Measurements from ENCODE around the gene TMEM60.

The TMEM60 gene

DNA sequence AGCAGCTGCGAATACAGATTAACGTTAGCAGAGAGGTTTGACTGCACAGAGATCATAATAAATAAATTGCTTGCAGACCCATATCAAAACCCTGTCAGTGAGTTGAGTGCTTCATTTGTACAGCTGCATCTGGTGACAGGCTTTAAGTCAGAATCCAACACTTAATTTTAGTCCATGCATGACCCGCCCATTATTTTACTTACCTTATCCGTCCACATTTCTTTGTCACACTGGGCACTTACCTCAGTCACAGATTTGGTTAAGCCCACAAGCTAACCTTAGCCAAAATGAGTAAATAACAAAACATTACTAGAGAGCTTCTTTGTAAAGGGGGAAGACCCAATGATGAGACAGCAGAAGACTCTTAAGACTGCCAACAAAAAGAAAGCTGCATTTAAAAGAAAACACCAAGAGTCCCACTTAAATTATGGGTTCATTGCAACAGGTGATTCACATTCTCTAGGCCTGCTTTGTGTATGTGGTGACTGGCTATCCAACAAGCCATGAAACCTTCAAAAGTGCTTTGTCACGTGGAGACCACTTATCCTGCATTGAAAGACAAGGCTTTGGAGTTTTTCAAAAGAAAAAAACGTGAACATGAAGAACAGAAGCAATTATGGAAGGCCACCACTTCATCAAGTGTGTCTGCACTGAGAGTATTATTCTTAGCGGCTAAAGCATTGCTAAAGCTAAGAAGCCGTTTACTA is 32.6 kb upstream of the TMEM60 start:
- no peaks in the 10 kb centered on the region for H3K36me3 ChIP-seq (ENCODE audit: control insufficient read depth, insufficient read depth, low read length)
- H3K27me3 ChIP-seq (replicated peaks; ENCODE audit: control insufficient read depth, insufficient read depth, low read length), result no peaks in the 10 kb centered on the region
- no peak for TF ChIP-seq CTCF (IDR thresholded peaks at IDR 0.05; ENCODE audit: insufficient read depth, low read length, poor library complexity, severe bottlenecking)
- H3K4me3 ChIP-seq (replicated peaks; ENCODE audit: low read depth, low read length), result no peak overlapping the region
- no peak for DNase-seq (ENCODE audit: extremely low read depth, insufficient read length)

- no peak for DNase-seq (ENCODE audit: extremely low read depth, insufficient read length)
- H3K36me3 ChIP-seq (ENCODE audit: control insufficient read depth, insufficient read depth, low read length), result no peaks in the 10 kb centered on the region
- no peaks in the 10 kb centered on the region for H3K27me3 ChIP-seq (replicated peaks; ENCODE audit: control insufficient read depth, insufficient read depth, low read length)
- H3K4me3 ChIP-seq (replicated peaks; ENCODE audit: low read depth, low read length), result no peak overlapping the region
- TF ChIP-seq CTCF (IDR thresholded peaks at IDR 0.05; ENCODE audit: insufficient read depth, low read length, poor library complexity, severe bottlenecking), result no peak
Measured at GRCh38 chr7:77827999-77828398, 29.8 kb upstream of the TMEM60 start.

DNA sequence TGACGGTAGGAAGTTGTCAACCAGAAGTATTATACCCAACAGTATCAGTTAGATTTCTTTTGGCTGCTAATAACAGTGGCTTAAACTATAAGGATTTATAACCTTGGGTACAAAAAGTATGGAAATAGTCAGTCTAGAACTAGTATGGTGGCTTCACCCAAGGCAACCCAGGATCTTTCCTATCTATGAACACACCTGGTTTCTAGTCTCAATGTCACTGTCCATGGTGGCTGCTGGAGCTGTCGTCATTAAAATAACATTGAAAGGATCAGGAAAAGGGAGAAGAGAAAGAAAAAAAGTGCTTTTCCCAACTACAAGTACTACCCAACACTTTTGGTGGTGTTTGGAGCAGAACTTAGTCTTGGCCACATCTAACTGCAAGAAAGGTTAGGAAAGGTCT is 28.1 kb upstream of the TMEM60 start:
- Histone ChIP-seq H3K27me3 (replicated peaks; ENCODE audit: control insufficient read depth, insufficient read depth, low read length) (no peaks in the 10 kb centered on the region), H3K4me3 (replicated peaks; ENCODE audit: low read depth, low read length) (no peak overlapping the region), H3K36me3 (ENCODE audit: control insufficient read depth, insufficient read depth, low read length) (no peaks in the 10 kb centered on the region)
- no peak for TF ChIP-seq CTCF (IDR thresholded peaks at IDR 0.05; ENCODE audit: insufficient read depth, low read length, poor library complexity, severe bottlenecking)
- no peak for DNase-seq (ENCODE audit: extremely low read depth, insufficient read length)

- no peak for TF ChIP-seq CTCF (IDR thresholded peaks at IDR 0.05; ENCODE audit: insufficient read depth, low read length, poor library complexity, severe bottlenecking)
- no peak for DNase-seq (ENCODE audit: extremely low read depth, insufficient read length)
- Histone ChIP-seq H3K27me3 (replicated peaks; ENCODE audit: control insufficient read depth, insufficient read depth, low read length) (no peaks in the 10 kb centered on the region), H3K36me3 (ENCODE audit: control insufficient read depth, insufficient read depth, low read length) (no peaks in the 10 kb centered on the region), H3K4me3 (replicated peaks; ENCODE audit: low read depth, low read length) (no peak overlapping the region)
Measured at GRCh38 chr7:77825131-77825530, 26.9 kb upstream of the TMEM60 start.

DNA sequence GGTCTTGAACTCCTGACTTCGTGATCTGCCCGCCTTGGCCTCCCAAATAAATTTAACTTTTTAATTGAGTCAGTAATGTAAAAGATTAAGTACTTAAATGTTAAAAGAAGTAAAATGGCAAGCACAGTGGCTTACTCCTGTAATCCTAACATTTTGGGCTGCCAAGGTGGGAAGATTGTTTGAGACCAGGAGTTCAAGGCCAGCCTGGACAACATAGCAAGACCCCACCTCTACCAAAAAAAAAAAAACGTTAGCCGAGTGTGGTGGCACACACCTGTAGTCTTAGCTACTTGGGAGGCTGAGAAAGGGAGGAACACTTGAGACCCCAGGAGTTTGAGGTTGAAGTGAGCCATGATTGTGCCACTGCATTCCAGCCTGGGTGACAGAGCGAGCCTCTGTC is 26.4 kb upstream of the TMEM60 start:
- TF ChIP-seq CTCF (IDR thresholded peaks at IDR 0.05; ENCODE audit: insufficient read depth, low read length, poor library complexity, severe bottlenecking), result no peak
- DNase-seq (ENCODE audit: extremely low read depth, insufficient read length), result no peak
- Histone ChIP-seq H3K36me3 (ENCODE audit: control insufficient read depth, insufficient read depth, low read length) (no peaks in the 10 kb centered on the region), H3K4me3 (replicated peaks; ENCODE audit: low read depth, low read length) (no peak overlapping the region), H3K27me3 (replicated peaks; ENCODE audit: control insufficient read depth, insufficient read depth, low read length) (no peaks in the 10 kb centered on the region)

GRCh38 chr7:77823787-77824186 is 25.6 kb upstream of the TMEM60 start:
- Histone ChIP-seq H3K36me3 (ENCODE audit: control insufficient read depth, insufficient read depth, low read length) (no peaks in the 10 kb centered on the region), H3K4me3 (replicated peaks; ENCODE audit: low read depth, low read length) (0 out of 2 replicates have a peak overlapping the region, but pooled peaks have one; percentile 5), H3K27me3 (replicated peaks; ENCODE audit: control insufficient read depth, insufficient read depth, low read length) (no peaks in the 10 kb centered on the region)
- TF ChIP-seq CTCF (IDR thresholded peaks at IDR 0.05; ENCODE audit: insufficient read depth, low read length, poor library complexity, severe bottlenecking), result no peak
- no peak for DNase-seq (ENCODE audit: extremely low read depth, insufficient read length)
